HPDE6-E6E7 (cell line): ENCODE measurements around the gene ZNF99.
"Not testable (repeated sequence)": the region's sequence is repeated elsewhere in the genome, so short reads cannot be mapped to it uniquely, and the experiment has no call there.

ENCODE experiments used
- DNase-seq: peaks from one replicate; pipeline ENCODE4 v3.0.0; 2011; ENCODE audit warnings: missing footprints; ENCODE audit errors: extremely low spot score

The ZNF99 gene

DNA sequence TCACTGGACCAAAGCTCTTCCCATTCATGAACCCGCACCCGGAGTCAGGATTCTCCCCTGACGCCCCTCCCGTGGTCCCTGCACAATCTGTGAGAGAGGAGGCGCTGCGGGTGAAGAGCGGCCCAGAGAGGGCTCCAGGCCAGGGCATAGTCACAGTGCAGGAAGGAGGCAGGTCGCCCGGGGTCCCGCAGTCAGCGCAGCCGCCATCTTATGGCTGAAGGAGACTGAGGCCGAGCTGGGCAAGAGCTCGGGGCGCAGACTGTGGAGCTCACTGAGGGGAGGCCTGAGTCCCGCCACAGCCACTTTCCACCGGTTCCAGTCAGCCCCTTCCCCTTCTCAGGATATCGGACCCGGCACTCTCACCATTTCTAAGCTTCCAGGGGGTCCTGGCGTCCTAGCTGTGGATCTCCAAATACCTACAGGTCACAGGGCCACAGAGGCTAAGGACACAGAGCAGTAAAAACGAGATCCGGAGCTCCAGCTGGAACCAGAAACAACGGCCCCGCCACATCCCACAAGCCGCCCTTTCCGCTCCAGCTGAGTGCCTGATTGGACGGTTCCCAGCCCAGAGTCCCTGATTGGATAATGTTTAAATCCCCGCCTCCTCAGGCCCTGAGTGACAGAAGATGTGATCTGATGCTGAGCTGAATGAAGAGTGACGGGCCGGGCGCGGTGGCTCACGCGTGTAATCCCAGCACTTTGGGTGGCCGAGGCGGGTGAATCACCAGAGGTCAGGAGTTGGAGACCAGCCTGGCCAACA lies at the start of gene ZNF99:
ZNF99 (minus strand) TSS at position 501 of the 760 bp plus-strand sequence; CDS start at position 366, 135 bp downstream.
- DNase-seq, result no peak

DNA sequence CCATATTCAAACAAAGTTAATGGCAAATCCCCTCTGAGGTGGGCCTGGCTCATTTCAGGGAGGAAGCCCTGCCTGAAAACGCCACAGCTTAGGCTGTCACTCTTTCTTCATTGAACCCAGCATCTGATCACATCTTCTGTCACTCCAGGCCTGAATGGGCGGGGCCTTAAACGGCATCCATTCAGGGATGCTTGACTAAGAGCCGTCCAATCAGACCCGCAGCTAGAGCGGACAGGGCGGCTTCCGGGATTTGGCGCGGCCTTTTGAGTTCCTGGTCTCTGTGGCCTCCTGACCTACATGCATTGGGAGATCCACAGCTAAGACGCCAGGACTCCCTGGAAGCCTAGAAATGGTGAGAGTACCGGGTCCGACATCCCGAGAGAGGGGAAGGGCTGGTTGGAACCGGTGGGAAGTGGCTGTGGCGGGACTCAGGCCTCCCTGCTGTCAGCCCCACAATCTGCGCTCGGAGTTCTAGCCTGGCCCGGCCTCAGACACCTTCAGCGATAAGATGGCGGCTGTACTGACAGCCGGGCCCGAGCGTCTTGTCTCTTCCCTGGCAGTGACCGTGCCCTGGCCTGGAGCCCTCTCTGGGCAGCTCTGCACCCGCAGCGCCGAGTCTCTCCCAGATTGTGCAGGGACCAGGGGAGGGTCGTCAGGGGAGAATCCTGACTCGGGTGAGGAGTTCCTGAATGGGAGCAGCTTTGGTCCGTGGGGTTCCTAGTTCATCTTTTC lies 48.2 kb upstream of the ZNF99 start, which contains the start of gene ZNF723:
ZNF723 (plus strand) TSS at position 261 of the 732 bp plus-strand sequence; CDS start at position 350, 89 bp downstream.
- DNase-seq, result no peak

- no peak for DNase-seq
Measured at GRCh38 chr19:22831211-22831610, 47.3 kb upstream of the ZNF99 start.

DNA sequence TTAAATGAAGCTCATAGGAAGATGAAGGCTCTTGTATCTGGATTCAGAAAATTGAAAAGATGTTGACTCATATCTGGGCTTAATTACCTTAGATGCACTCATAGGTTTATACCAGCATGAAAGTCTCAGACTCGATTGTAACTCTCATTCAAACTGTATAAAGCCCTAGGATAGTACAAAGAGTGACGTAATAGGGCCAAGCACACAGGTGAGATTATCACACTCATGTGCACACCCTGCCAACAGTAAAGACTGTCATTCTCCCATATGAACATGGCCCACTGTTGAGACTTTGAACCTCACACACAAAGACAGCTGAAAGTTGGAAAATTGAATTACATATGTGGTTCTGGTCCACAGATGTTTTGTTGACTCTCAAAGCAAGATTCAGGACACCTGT lies 30.2 kb upstream of the ZNF99 start:
- no peak for DNase-seq

GRCh38 chr19:22807061-22807835 lies 23.3 kb upstream of the ZNF99 start:
- no peak for DNase-seq

- no peak for DNase-seq
Measured at GRCh38 chr19:22806418-22806817, 22.5 kb upstream of the ZNF99 start.

GRCh38 chr19:22797040-22797439 lies 13.1 kb upstream of the ZNF99 start:
- no peak for DNase-seq

GRCh38 chr19:22792863-22793262 lies 8.9 kb upstream of the ZNF99 start:
- DNase-seq, result not testable (repeated sequence)

- DNase-seq, result no peak
Measured at GRCh38 chr19:22735911-22736645, 47.9 kb downstream of the ZNF99 start.

- no peak for DNase-seq
Measured at GRCh38 chr19:22733691-22734090, 50.3 kb downstream of the ZNF99 start.

DNA sequence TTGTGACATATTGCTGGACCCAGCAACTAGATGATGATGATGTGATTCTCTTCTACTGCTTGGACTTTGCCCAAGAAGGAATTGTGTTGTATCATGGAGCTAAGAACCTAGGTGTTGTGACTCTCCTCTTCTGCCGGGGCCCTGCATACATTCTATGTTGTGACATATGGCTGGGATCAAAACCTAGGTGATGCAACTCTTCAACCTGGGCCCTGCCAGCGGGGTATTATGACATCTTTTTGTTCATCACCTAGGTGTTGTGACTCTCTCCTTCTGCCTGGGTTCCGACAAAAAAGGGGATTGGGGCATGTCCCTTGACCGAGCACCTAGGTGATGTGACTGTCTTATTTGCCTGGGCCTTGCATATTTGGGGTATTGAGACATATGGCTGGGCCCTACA lies 55.7 kb downstream of the ZNF99 start:
- not testable (repeated sequence) for DNase-seq

DNA sequence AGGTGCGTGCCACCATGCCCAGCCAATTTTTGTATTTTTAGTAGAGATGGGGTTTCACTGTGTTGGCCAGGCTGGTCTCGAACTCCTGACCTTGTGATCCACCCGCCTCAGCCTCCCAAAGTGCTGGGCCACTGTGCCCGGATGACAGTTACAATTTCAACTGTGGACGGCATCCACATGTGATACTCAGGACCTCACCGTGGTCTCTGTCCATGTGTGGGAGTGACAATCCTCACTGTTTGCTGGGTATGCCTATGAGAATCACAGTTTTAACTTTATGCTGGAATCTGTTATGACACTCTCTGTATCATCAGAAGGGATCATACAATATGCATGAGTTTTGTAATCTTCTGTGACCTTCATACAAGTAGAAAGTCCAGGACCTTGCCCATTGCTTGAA lies 62.4 kb downstream of the ZNF99 start:
- DNase-seq, result not testable (repeated sequence)

GRCh38 chr19:22708983-22709382 lies 75.0 kb downstream of the ZNF99 start:
- no peak for DNase-seq

- DNase-seq, result not testable (repeated sequence)
Measured at GRCh38 chr19:22703096-22703495, 80.9 kb downstream of the ZNF99 start.

GRCh38 chr19:22702661-22703060 lies 81.3 kb downstream of the ZNF99 start:
- not testable (repeated sequence) for DNase-seq
